Activated naive CD8-positive, alpha-beta T cell treated with anti-CD3 and anti-CD28 coated beads, Interleukin-2, amount 10 ng/mL, durations not matched to agents 7 days and 5 days (primary cell): ENCODE measurements around the gene FAM111B. TPM values are rescaled to one million over a fixed set of nuclear protein-coding genes. Genes with fewer than 3 reads are reported as not detected.

Source experiments
- ATAC-seq: fragments of 150-1000 bp; cut with Tn5 transposase; one replicate; pipeline ENCODE4 v1.10.0; 2021; ENCODE audit warnings: low read depth, moderate library complexity
- POLR2A ChIA-PET: fragments of 350-600 bp; sonication (Branson Sonifier 250); formaldehyde crosslinking; loops from one replicate; lab custom pipeline; 2021; ENCODE audit warnings: antibody characterized with exemption; lab: Charles Lee
- DNase-seq: peaks from one replicate; pipeline ENCODE4 v3.0.0; 2021
- H3K27ac Mint-ChIP-seq: one replicate; pipeline ENCODE4 v1.8.0; 2022; ENCODE audit warnings: mild to moderate bottlenecking, mixed read lengths
- H3K27me3 Mint-ChIP-seq: one replicate; pipeline ENCODE4 v1.8.0; 2022; ENCODE audit warnings: mild to moderate bottlenecking, moderate library complexity, mixed read lengths
- H3K36me3 Mint-ChIP-seq: one replicate; pipeline ENCODE4 v1.8.0; 2021; ENCODE audit warnings: mild to moderate bottlenecking, mixed read lengths
- H3K4me1 Mint-ChIP-seq: one replicate; pipeline ENCODE4 v1.8.0; 2021; ENCODE audit warnings: mixed read lengths
- H3K4me3 Mint-ChIP-seq: one replicate; pipeline ENCODE4 v1.8.0; 2022; ENCODE audit warnings: mild to moderate bottlenecking, moderate library complexity, mixed read lengths
- H3K9me3 Mint-ChIP-seq: one replicate; pipeline ENCODE4 v1.8.0; 2021; ENCODE audit warnings: mixed read lengths
- total RNA-seq, 2 experiments: library from RNA; stranded (reverse); gene quantifications; one replicate each; pipeline ENCODE4 v1.2.3, GENCODE V29; 2021

FAM111B gene
- total RNA-seq, 2 experiments from 2014 or later: 43.8 to 45.1 TPM

GRCh38 chr11:59176330-59176729, 69.3 kb downstream of the FAM111B start:
- no peak for DNase-seq
- H3K36me3 Mint-ChIP-seq: no peaks in the 10 kb centered on the region

More at GRCh38 chr11:59176330-59176729, 69.3 kb downstream of the FAM111B start:
- POLR2A ChIA-PET: no interaction called here
- peaks cover 3% of the 10 kb centered on the region for H3K9me3 Mint-ChIP-seq
- peaks cover 6% of the 10 kb centered on the region for H3K4me1 Mint-ChIP-seq
- peaks cover 38% of the 10 kb centered on the region for H3K27me3 Mint-ChIP-seq
- ATAC-seq: no peak
- no peak overlapping the region for H3K4me3 Mint-ChIP-seq
- no peak overlapping the region for H3K27ac Mint-ChIP-seq

Other genes with a start within 250 kb of the FAM111B start
- not detected for gene GLYATL1, start 167.7 kb upstream of the FAM111B start, total RNA-seq
- not detected for gene GLYATL1B, start 20.9 kb upstream of the FAM111B start, total RNA-seq
- 100 to 1,000 TPM; 147 to 153 TPM for gene FAM111A, start 35.6 kb downstream of the FAM111B start, total RNA-seq
- under 1 TPM; 0.47 to 0.94 TPM for gene DTX4, start 64.9 kb downstream of the FAM111B start, total RNA-seq
- gene MPEG1, start 105.7 kb downstream of the FAM111B start, total RNA-seq: 1 to 10 TPM; 1.7 to 2.0 TPM